HUES6 (cell line): Measurements from ENCODE around the gene LSM4.

Experiments used
- H3K27ac ChIP-seq: 2 replicates; pipeline ENCODE4 v1.7.0; 2013; ENCODE audit warnings: low read depth, mild to moderate bottlenecking, low read length, inconsistent platforms
- H3K27me3 ChIP-seq: 2 replicates; pipeline ENCODE4 v1.6.1; 2013; ENCODE audit warnings: low read length; ENCODE audit not compliant: control insufficient read depth, insufficient read depth
- H3K36me3 ChIP-seq: 2 replicates; pipeline ENCODE4 v1.6.1; 2013; ENCODE audit warnings: low read length; ENCODE audit not compliant: control insufficient read depth, insufficient read depth
- H3K4me1 ChIP-seq: 2 replicates; pipeline ENCODE4 v1.6.1; 2013; ENCODE audit warnings: low read length; ENCODE audit not compliant: control insufficient read depth, insufficient read depth
- H3K4me3 ChIP-seq: 2 replicates; pipeline ENCODE4 v1.5.1; 2013; ENCODE audit warnings: low read depth, low read length
- H3K9ac ChIP-seq: one replicate; pipeline ENCODE4 v1.6.1; 2013; ENCODE audit warnings: mild to moderate bottlenecking, low read length
- H3K9me3 ChIP-seq: 2 replicates; pipeline ENCODE4 v1.6.1; 2013; ENCODE audit warnings: low read depth, low read length; ENCODE audit not compliant: control insufficient read depth, insufficient read depth

LSM4 gene

GRCh38 chr19:18340990-18341868, 18.4 kb upstream of the LSM4 start:
- H3K9me3 ChIP-seq: no peaks in the 10 kb centered on the region
- H3K36me3 ChIP-seq: peaks cover 6% of the 10 kb centered on the region; the same call in 1 of the 2 replicates
- peak overlapping the region; percentile 66 for H3K9ac ChIP-seq
- peak overlapping the region; percentile 42; the same call in 1 of the 2 replicates for H3K27ac ChIP-seq
- H3K4me3 ChIP-seq: peak overlapping the region; percentile 78
- peaks cover 30% of the 10 kb centered on the region for H3K4me1 ChIP-seq
- H3K27me3 ChIP-seq: no peaks in the 10 kb centered on the region

GRCh38 chr19:18340190-18340989, 17.5 kb upstream of the LSM4 start, which contains the start of gene PGPEP1:
Gene PGPEP1, plus strand, starts transcription at chr19:18340598. Its CDS starts 84 bp downstream, at chr19:18340682.
- no peaks in the 10 kb centered on the region for H3K27me3 ChIP-seq
- H3K9me3 ChIP-seq: no peaks in the 10 kb centered on the region
- H3K4me1 ChIP-seq: peaks cover 31% of the 10 kb centered on the region
- H3K36me3 ChIP-seq: peaks cover 6% of the 10 kb centered on the region; the same call in 1 of the 2 replicates
- peak within 1 kb of the TSS; percentile 42; the same call in 1 of the 2 replicates for H3K27ac ChIP-seq
- peak within 1 kb of the TSS; percentile 78 for H3K4me3 ChIP-seq
- H3K9ac ChIP-seq: peak within 1 kb of the TSS; percentile 66

- Histone ChIP-seq H3K27ac (no peak overlapping the region), H3K4me1 (peaks cover 30% of the 10 kb centered on the region), H3K9ac (no peak overlapping the region), H3K9me3 (no peaks in the 10 kb centered on the region), H3K27me3 (no peaks in the 10 kb centered on the region), H3K4me3 (peak overlapping the region; percentile 78), H3K36me3 (peaks cover 3% of the 10 kb centered on the region; the same call in 1 of the 2 replicates)
These were observed 16.8 kb upstream of the LSM4 start for GRCh38 chr19:18339723-18340122.

- H3K9me3 ChIP-seq: no peaks in the 10 kb centered on the region
- H3K4me3 ChIP-seq: no peak overlapping the region
These were observed 15.7 kb upstream of the LSM4 start for GRCh38 chr19:18338541-18338940.

GRCh38 chr19:18336121-18336520, 13.2 kb upstream of the LSM4 start:
- no peaks in the 10 kb centered on the region for H3K36me3 ChIP-seq

More at GRCh38 chr19:18338541-18338940, 15.7 kb upstream of the LSM4 start:
- Histone ChIP-seq H3K9ac (no peak overlapping the region), H3K27ac (no peak overlapping the region), H3K27me3 (no peaks in the 10 kb centered on the region), H3K4me1 (peaks cover 21% of the 10 kb centered on the region), H3K36me3 (peaks cover 3% of the 10 kb centered on the region; the same call in 1 of the 2 replicates)

DNA sequence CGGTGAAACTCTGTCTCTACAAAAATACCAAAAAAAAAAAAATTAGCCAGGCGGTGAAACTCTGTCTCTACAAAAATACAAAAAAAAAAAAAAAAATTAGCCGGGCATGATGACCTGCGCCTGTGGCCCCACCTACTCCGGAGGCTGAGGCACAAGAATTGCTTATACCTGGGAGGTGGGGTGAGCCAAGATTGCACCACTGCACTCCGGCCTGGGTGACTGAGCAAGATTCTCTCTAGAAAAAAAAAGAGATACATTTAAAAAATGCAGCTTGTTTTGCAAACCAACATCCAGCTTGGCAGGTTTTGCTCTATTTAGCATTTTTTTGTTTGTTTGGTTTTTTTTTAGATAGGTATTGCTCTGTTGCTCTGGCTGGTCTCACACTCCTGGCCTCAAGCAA, 10.8 kb upstream of the LSM4 start:
- Histone ChIP-seq H3K27ac (no peak overlapping the region), H3K36me3 (no peaks in the 10 kb centered on the region), H3K27me3 (no peaks in the 10 kb centered on the region), H3K9me3 (no peaks in the 10 kb centered on the region), H3K4me3 (no peak overlapping the region), H3K9ac (no peak overlapping the region), H3K4me1 (peaks cover 22% of the 10 kb centered on the region; the same call in 1 of the 2 replicates)

More at GRCh38 chr19:18336121-18336520, 13.2 kb upstream of the LSM4 start:
- Histone ChIP-seq H3K9ac (no peak overlapping the region), H3K27ac (no peak overlapping the region), H3K27me3 (no peaks in the 10 kb centered on the region), H3K9me3 (no peaks in the 10 kb centered on the region), H3K4me3 (no peak overlapping the region), H3K4me1 (peaks cover 24% of the 10 kb centered on the region; the same call in 1 of the 2 replicates)

GRCh38 chr19:18332917-18333530, 10.1 kb upstream of the LSM4 start:
- peak overlapping the region; percentile 35 for H3K9ac ChIP-seq
- no peaks in the 10 kb centered on the region for H3K9me3 ChIP-seq
- no peaks in the 10 kb centered on the region for H3K36me3 ChIP-seq
- no peaks in the 10 kb centered on the region for H3K27me3 ChIP-seq
- peaks cover 22% of the 10 kb centered on the region; the same call in 1 of the 2 replicates for H3K4me1 ChIP-seq
- no peak overlapping the region for H3K4me3 ChIP-seq
- H3K27ac ChIP-seq: no peak overlapping the region

- Histone ChIP-seq H3K27me3 (no peaks in the 10 kb centered on the region), H3K9ac (no peak overlapping the region), H3K9me3 (no peaks in the 10 kb centered on the region), H3K4me1 (peaks cover 22% of the 10 kb centered on the region; the same call in 1 of the 2 replicates), H3K36me3 (no peaks in the 10 kb centered on the region), H3K4me3 (no peak overlapping the region), H3K27ac (no peak overlapping the region)
These were observed 8.0 kb upstream of the LSM4 start for GRCh38 chr19:18330868-18331267.

- Histone ChIP-seq H3K27me3 (no peaks in the 10 kb centered on the region), H3K4me3 (peak overlapping the region; percentile 63), H3K27ac (no peak overlapping the region), H3K9ac (peak overlapping the region; percentile 78), H3K9me3 (no peaks in the 10 kb centered on the region), H3K4me1 (peaks cover 15% of the 10 kb centered on the region; the same call in 1 of the 2 replicates), H3K36me3 (no peaks in the 10 kb centered on the region)
These were observed 6.1 kb upstream of the LSM4 start for GRCh38 chr19:18329035-18329376.

DNA sequence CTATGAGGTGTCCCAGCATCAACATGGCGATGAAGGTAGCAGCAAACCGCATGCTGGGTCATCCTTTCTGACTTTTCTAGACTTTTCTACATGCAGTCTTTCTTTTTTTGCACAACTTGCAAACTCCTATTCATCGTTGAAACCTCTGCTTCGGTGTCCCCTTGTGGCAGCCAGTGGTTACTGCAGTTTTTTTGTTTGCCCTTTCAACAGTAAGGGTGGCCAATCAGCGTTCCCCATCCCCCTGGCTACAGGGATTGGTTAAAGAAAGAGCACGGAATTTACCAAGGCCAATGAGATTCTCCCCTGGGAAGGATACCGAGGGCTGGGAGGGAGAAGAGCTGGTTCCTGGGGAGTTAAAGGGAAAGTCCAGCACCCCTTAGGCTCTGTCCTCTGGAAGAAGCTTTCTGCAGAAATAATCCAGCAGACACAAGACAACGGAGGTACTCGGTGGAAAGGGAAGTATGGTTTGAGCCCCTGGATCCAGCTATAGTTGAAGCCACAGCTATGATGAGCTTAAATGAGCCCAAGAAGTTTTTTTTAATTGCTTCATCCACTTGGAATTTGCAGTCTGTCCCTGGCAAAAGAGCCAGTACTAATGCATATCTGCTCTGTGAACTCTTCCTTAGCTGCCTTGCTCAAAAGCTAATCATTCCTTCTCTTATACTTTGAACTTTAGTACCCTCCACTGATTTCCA, 5.6 kb upstream of the LSM4 start:
- 0 out of 2 replicates have a peak overlapping the region, but pooled peaks have one; percentile 32 for H3K27ac ChIP-seq
- H3K9me3 ChIP-seq: no peaks in the 10 kb centered on the region
- peaks cover 18% of the 10 kb centered on the region for H3K4me1 ChIP-seq
- H3K36me3 ChIP-seq: no peaks in the 10 kb centered on the region
- H3K4me3 ChIP-seq: peak overlapping the region; percentile 63
- peak overlapping the region; percentile 78 for H3K9ac ChIP-seq
- no peaks in the 10 kb centered on the region for H3K27me3 ChIP-seq
